Measurements from ENCODE around the gene ACACA.

ACACA gene

GRCh38 chr17:37064956-37065355 is 341.7 kb downstream of the ACACA start:
- TF ChIP-seq PPARA (CRISPR knock-in tag; IDR thresholded peaks at IDR 0.05; ENCODE audit: borderline replicate concordance) (no peak), TSHZ2 (CRISPR knock-in tag; IDR thresholded peaks at IDR 0.05) (no peak), ZFP30 (CRISPR knock-in tag; IDR thresholded peaks at IDR 0.05) (no peak), BACH2 (CRISPR knock-in tag; IDR thresholded peaks at IDR 0.05; ENCODE audit: borderline replicate concordance) (no peak), CSDC2 (CRISPR knock-in tag; IDR thresholded peaks at IDR 0.05) (no peak), ZNF565 (CRISPR knock-in tag; conservative IDR thresholded peaks at IDR 0.05; ENCODE audit: low read depth) (no peak), GLIS3 (CRISPR knock-in tag; IDR thresholded peaks at IDR 0.05) (no peak), ZNF70 (CRISPR knock-in tag; IDR thresholded peaks at IDR 0.05) (no peak), TCF4 (CRISPR knock-in tag; IDR thresholded peaks at IDR 0.05; ENCODE audit: borderline replicate concordance) (no peak)
- no peak for ATAC-seq

GRCh38 chr17:37064206-37064605 is 342.4 kb downstream of the ACACA start:
- no peak for ATAC-seq
- no peak for TF ChIP-seq RARB (CRISPR knock-in tag; IDR thresholded peaks at IDR 0.05)
- TF ChIP-seq ZFP30 (CRISPR knock-in tag; IDR thresholded peaks at IDR 0.05): no peak
- TF ChIP-seq CSRNP3 (CRISPR knock-in tag; IDR thresholded peaks at IDR 0.05): no peak
- no peak for TF ChIP-seq PATZ1 (CRISPR knock-in tag; IDR thresholded peaks at IDR 0.05; ENCODE audit: borderline replicate concordance)
- no peak for TF ChIP-seq GLIS3 (CRISPR knock-in tag; IDR thresholded peaks at IDR 0.05)
- no peak for TF ChIP-seq CSDC2 (CRISPR knock-in tag; IDR thresholded peaks at IDR 0.05)
- no peak for TF ChIP-seq BACH2 (CRISPR knock-in tag; IDR thresholded peaks at IDR 0.05; ENCODE audit: borderline replicate concordance)
- TF ChIP-seq ZNF70 (CRISPR knock-in tag; IDR thresholded peaks at IDR 0.05): no peak
- no peak for TF ChIP-seq ESRRG (CRISPR knock-in tag; IDR thresholded peaks at IDR 0.05)
- no peak for TF ChIP-seq ZC3H10 (CRISPR knock-in tag; IDR thresholded peaks at IDR 0.05)
- no peak for TF ChIP-seq ZNF8 (CRISPR knock-in tag; IDR thresholded peaks at IDR 0.05)
- no peak for TF ChIP-seq SNAI2 (CRISPR knock-in tag; IDR thresholded peaks at IDR 0.05)
- TF ChIP-seq TCF4 (CRISPR knock-in tag; IDR thresholded peaks at IDR 0.05; ENCODE audit: borderline replicate concordance): no peak
- TF ChIP-seq PPARA (CRISPR knock-in tag; IDR thresholded peaks at IDR 0.05; ENCODE audit: borderline replicate concordance): no peak

GRCh38 chr17:37062021-37062420 is 344.6 kb downstream of the ACACA start:
- ATAC-seq: no peak
- TF ChIP-seq POU6F1 (CRISPR knock-in tag; IDR thresholded peaks at IDR 0.05; ENCODE audit: borderline replicate concordance, low read depth): no peak
- no peak for TF ChIP-seq CSDC2 (CRISPR knock-in tag; IDR thresholded peaks at IDR 0.05)
- TF ChIP-seq CSRNP3 (CRISPR knock-in tag; IDR thresholded peaks at IDR 0.05): no peak
- no peak for TF ChIP-seq PPARA (CRISPR knock-in tag; IDR thresholded peaks at IDR 0.05; ENCODE audit: borderline replicate concordance)
- TF ChIP-seq TSHZ2 (CRISPR knock-in tag; IDR thresholded peaks at IDR 0.05): no peak
- TF ChIP-seq CREB5 (CRISPR knock-in tag; IDR thresholded peaks at IDR 0.05; ENCODE audit: low read depth): no peak
- no peak for TF ChIP-seq BACH2 (CRISPR knock-in tag; IDR thresholded peaks at IDR 0.05; ENCODE audit: borderline replicate concordance)
- TF ChIP-seq PATZ1 (CRISPR knock-in tag; IDR thresholded peaks at IDR 0.05; ENCODE audit: borderline replicate concordance): no peak
- TF ChIP-seq SNAI2 (CRISPR knock-in tag; IDR thresholded peaks at IDR 0.05): no peak
- TF ChIP-seq ZFP3 (CRISPR knock-in tag; IDR thresholded peaks at IDR 0.05): no peak
- TF ChIP-seq ZNF70 (CRISPR knock-in tag; IDR thresholded peaks at IDR 0.05): no peak
- TF ChIP-seq OSR1 (CRISPR knock-in tag; IDR thresholded peaks at IDR 0.05): no peak
- no peak for TF ChIP-seq ZNF565 (CRISPR knock-in tag; conservative IDR thresholded peaks at IDR 0.05; ENCODE audit: low read depth)
- no peak for TF ChIP-seq TOX (CRISPR knock-in tag; IDR thresholded peaks at IDR 0.05; ENCODE audit: borderline replicate concordance)
